ENCODE measurements around the gene ARID1B. TPM values are rescaled to one million over a fixed set of nuclear protein-coding genes. Genes with fewer than 3 reads are reported as not detected.

Gene ARID1B
- total RNA-seq, 1 experiment from 2014 or later, result 35.6 TPM

DNA sequence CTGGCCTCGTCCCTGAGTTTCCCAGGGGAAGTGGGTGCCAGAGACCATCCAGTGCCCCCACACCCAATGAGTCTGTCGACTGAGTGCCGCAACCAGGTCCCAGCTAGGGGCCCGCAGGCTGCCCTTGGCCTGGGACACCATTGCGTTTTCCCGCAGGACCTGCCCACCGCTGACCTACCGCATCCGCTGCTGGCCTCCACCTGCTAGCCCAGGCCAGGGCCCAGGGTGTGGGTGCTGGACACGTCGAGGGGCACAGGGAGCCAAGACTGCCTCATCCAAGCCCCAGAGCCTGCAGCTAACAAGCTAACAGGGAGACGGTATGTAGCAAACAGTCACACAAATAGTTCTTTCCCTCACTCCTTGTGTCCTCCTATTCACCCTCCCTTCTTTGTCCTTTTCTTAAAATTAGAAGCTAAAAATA, 448.4 kb downstream of the ARID1B start:
- no peak overlapping the region for H2AFZ ChIP-seq (ENCODE audit: low read depth, low read length, poor library complexity, severe bottlenecking)
- CTCF ChIA-PET, result no interaction called here
- H4K20me1 ChIP-seq (ENCODE audit: insufficient read depth), result no peaks in the 10 kb centered on the region
- no peak overlapping the region for H3K4me2 ChIP-seq (ENCODE audit: low read length)
- no peaks in the 10 kb centered on the region for H3K9me3 ChIP-seq (ENCODE audit: control insufficient read depth in 1 of 2, insufficient read depth in 1 of 2, low read depth in 1 of 2, low read length in 2 of 2)
- ATAC-seq, result no peak
- peaks cover 10 to 26% of the 10 kb centered on the region in 2 experiments for H3K4me1 ChIP-seq (ENCODE audit: control insufficient read depth in 1 of 2, insufficient read depth in 2 of 2, low read length in 2 of 2)
- H3K79me2 ChIP-seq (ENCODE audit: insufficient read depth, low read length), result no peaks in the 10 kb centered on the region
- intact Hi-C loops (cut with micrococcal nuclease), result no loop called here
- no peaks in the 10 kb centered on the region for H3K9me2 ChIP-seq (ENCODE audit: insufficient read depth)
- DNase-seq (ENCODE audit: low read depth, low spot score), result no peak
- no peak overlapping the region for H3K9ac ChIP-seq (ENCODE audit: low read length)
- no peaks in the 10 kb centered on the region for H3K36me3 ChIP-seq (ENCODE audit: control insufficient read depth in 1 of 2, insufficient read depth in 2 of 2, low read length in 2 of 2)
- RAD21 ChIA-PET (ENCODE audit: low non-redundant PET in 1 of 2, low total read pairs in 2 of 2, uncharacterized antibody in 2 of 2, unreplicated experiment in 2 of 2), result no interaction called here
- no peak overlapping the region for H3K4me3 ChIP-seq (replicated peaks in 1 of 2; ENCODE audit: low read depth in 1 of 2, low read length in 2 of 2)
- POLR2A ChIA-PET, result no interaction called here
- no peaks in the 10 kb centered on the region for H3K27me3 ChIP-seq (ENCODE audit: insufficient read depth, low read length)
- H3K27ac ChIP-seq (ENCODE audit: low read depth, low read length), result no peak overlapping the region
- BruUV-seq (replicated peaks), result no TSS peak
- TF ChIP-seq ZFX (IDR thresholded peaks at IDR 0.05), result no peak
- TF ChIP-seq POLR2AphosphoS5 (IDR thresholded peaks at IDR 0.05; ENCODE audit: low read depth, low read length), result no peak
- no peak for TF ChIP-seq POLR2A (IDR thresholded peaks at IDR 0.05; ENCODE audit: borderline replicate concordance, extremely low read depth, insufficient read depth, insufficient read length)
- no peak for TF ChIP-seq SRF (IDR thresholded peaks at IDR 0.05; ENCODE audit: low read depth)
- TF ChIP-seq SP1 (IDR thresholded peaks at IDR 0.05; ENCODE audit: low read depth), result no peak
- TF ChIP-seq EZH2phosphoT487 (IDR thresholded peaks at IDR 0.05; ENCODE audit: borderline replicate concordance), result no peak
- TF ChIP-seq ZNF274 (IDR thresholded peaks at IDR 0.05; ENCODE audit: low read depth, low read length), result no peak
- TF ChIP-seq TCF7L2 (IDR thresholded peaks at IDR 0.05; ENCODE audit: borderline replicate concordance, extremely low read depth, insufficient read depth, insufficient read length), result no peak
- TF ChIP-seq CBX3 (IDR thresholded peaks at IDR 0.05; ENCODE audit: low read depth), result no peak
- no peak for TF ChIP-seq YY1 (IDR thresholded peaks at IDR 0.05; ENCODE audit: extremely low read depth, insufficient replicate concordance, low read depth, low read length)
- TF ChIP-seq EGR1 (IDR thresholded peaks at IDR 0.05; ENCODE audit: low read depth), result no peak
- TF ChIP-seq, protein P1, sequence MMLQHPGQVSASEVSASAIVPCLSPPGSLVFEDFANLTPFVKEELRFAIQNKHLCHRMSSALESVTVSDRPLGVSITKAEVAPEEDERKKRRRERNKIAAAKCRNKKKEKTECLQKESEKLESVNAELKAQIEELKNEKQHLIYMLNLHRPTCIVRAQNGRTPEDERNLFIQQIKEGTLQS (IDR thresholded peaks at IDR 0.05), result no peak
- TF ChIP-seq JUND (IDR thresholded peaks at IDR 0.05), result no peak
- TF ChIP-seq EZH2 (IDR thresholded peaks at IDR 0.05), result no peak
- TF ChIP-seq, protein P2, sequence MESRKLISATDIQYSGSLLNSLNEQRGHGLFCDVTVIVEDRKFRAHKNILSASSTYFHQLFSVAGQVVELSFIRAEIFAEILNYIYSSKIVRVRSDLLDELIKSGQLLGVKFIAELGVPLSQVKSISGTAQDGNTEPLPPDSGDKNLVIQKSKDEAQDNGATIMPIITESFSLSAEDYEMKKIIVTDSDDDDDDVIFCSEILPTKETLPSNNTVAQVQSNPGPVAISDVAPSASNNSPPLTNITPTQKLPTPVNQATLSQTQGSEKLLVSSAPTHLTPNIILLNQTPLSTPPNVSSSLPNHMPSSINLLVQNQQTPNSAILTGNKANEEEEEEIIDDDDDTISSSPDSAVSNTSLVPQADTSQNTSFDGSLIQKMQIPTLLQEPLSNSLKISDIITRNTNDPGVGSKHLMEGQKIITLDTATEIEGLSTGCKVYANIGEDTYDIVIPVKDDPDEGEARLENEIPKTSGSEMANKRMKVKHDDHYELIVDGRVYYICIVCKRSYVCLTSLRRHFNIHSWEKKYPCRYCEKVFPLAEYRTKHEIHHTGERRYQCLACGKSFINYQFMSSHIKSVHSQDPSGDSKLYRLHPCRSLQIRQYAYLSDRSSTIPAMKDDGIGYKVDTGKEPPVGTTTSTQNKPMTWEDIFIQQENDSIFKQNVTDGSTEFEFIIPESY (IDR thresholded peaks at IDR 0.05; ENCODE audit: extremely low read depth, insufficient replicate concordance, low read length), result no peak
- no peak for TF ChIP-seq CEBPB (IDR thresholded peaks at IDR 0.05; ENCODE audit: low read depth)
- TF ChIP-seq, protein P3, sequence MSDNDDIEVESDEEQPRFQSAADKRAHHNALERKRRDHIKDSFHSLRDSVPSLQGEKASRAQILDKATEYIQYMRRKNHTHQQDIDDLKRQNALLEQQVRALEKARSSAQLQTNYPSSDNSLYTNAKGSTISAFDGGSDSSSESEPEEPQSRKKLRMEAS (IDR thresholded peaks at IDR 0.05), result no peak
